Measurements from ENCODE around the gene RAB3GAP2.
A peak's percentile ranks its signal among the peaks of the same experiment; 100 is the strongest.

RAB3GAP2 gene

DNA sequence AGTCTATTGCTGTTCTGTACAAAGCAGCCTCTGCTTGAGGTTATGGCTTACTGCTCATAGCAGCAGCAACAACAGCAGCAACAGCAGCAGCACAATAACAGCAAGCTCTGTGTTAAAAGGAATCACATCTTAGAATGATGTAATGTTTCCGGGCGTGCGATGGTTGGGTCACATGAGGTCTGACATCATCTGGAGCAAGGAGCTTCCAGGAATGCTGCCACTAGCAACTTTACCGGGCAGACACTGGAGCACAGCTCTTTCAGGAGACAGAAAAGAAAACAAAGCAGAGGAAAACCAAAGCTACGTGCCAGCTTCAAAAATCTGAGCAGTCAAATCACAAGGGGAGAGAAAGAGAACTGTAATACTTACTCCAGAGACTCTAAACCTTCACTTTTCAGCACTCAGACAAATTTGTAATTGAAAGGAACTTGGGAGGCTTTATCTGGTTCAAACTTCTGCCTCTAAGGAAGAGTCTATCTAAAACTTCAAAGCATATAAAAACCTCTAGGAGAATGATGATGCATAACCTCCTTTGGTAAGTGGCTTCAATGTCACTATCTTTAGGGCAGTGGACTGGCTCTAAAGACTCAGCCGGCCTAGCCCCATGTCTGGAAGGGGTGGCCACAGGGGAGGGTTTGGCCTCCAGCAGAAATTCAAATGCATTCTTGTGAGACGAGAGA lies 28.3 kb upstream of the RAB3GAP2 start:
- in situ Hi-C loops (cut with HindIII; ENCODE audit: low pct_unique_long_range_greater_than_20kb, low sequenced_read_pairs): no loop called here
- peak; percentile 31 to 84 for DNase-seq (ENCODE audit: low read depth in 1 of 2, low spot score in 1 of 2)
- no peak for TF ChIP-seq JUND (IDR thresholded peaks at IDR 0.05; ENCODE audit: low read depth)

DNA sequence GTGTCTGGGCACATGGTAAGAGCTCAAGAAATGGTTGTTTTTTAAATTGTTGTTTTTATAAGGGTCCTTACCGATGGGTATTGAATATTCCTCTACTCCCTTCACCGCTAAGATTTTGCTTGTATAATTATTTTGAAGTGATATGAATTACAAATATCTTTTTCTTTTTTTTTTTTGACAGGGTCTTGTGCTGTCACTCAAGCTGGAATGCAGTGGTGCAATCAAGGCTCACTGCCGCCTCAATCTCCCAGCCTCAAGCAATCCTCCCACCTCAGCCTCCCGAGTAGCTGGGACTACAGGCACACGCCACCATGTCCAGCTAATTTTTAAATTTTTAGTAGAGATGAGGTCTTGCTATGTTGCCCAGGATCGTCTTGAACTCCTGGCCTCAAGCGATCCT lies 27.1 kb upstream of the RAB3GAP2 start:
- in situ Hi-C loops (cut with HindIII; ENCODE audit: low pct_unique_long_range_greater_than_20kb, low sequenced_read_pairs): no loop called here
- no peak for TF ChIP-seq JUND (IDR thresholded peaks at IDR 0.05; ENCODE audit: low read depth)
- DNase-seq (ENCODE audit: low read depth in 1 of 2, low spot score in 1 of 2): no peak

DNA sequence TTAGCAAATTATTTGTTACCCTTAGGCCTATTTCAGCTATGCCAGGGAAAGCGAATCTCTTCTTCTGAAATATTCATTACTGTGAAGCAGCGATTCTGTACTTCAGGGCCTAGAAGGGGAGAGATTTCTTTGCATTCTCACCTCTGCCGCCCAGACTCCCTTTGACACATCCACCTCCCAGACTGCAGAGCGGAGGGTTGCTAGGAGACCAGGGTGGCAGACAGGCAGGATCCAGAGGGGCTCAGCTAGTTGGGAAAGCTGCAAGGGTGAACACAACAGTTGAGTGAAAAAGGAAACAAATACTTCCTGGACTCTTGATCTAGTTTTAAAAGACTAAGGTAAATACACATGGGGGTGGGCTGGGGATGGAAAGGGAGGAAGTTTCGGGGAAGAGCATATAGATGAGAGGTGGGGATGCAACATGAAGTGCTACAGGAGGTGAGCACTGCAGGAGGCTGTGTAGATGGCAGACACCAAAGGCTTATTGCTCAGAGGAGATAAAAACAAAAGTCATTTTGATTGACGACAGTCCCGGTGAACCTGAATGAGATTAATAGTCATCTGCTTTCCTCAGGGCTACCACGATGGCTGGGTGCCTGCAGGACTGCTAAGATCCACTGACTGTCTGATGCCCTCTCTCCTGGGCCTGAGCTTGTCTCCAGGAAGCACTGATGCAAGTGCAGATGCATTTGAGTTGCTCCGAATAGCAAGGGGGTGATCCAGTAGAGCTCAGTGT lies 26.4 kb upstream of the RAB3GAP2 start:
- in situ Hi-C loops (cut with HindIII; ENCODE audit: low pct_unique_long_range_greater_than_20kb, low sequenced_read_pairs): no loop called here
- no peak for TF ChIP-seq JUND (IDR thresholded peaks at IDR 0.05; ENCODE audit: low read depth)
- DNase-seq (ENCODE audit: low read depth in 1 of 2, low spot score in 1 of 2): no peak

DNA sequence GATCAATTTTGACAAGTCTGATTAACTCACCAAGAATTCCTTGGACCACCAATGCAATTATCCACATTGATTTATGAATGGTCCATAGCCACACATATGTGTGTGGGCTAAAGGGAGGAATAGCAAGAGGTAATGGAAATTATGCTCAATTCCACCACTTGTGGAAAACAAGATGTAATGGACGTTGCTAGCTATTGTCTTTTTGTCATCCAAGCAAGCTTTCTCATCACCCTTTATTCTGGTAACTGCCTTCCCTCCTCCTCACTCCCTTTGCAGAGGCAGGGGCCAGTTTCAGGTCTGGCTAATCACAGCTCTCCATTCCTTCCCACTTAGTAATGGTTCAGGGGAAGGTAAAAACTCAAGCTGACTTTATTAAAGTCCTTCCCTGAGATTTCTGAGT lies 24.7 kb upstream of the RAB3GAP2 start:
- in situ Hi-C loops (cut with HindIII; ENCODE audit: low pct_unique_long_range_greater_than_20kb, low sequenced_read_pairs): no loop called here
- no peak for DNase-seq (ENCODE audit: low read depth in 1 of 2, low spot score in 1 of 2)
- no peak for TF ChIP-seq JUND (IDR thresholded peaks at IDR 0.05; ENCODE audit: low read depth)

DNA sequence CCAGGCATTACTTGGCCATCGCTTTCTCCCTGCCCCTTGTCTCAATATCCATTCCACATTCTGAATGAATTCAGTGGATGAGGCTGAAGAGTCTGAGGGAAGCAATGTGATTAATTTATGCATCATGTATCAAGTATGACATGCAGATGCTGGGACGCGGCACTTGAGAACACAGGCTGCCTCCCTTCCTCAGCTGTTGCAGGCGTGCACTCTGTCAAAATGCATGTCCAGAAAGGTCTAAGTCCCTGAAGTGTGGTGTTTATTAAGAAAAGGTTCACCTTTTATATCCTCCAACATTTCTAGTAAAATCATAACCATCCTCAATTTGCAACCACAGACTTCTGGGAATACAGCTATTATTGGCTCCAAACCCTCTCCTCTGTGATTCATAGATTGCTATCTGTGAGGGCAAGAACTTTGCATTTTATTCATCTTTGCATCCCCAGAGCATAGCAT lies 22.6 kb upstream of the RAB3GAP2 start:
- in situ Hi-C loops (cut with HindIII; ENCODE audit: low pct_unique_long_range_greater_than_20kb, low sequenced_read_pairs): no loop called here
- no peak for TF ChIP-seq JUND (IDR thresholded peaks at IDR 0.05; ENCODE audit: low read depth)
- DNase-seq (ENCODE audit: low read depth in 1 of 2, low spot score in 1 of 2): no peak

DNA sequence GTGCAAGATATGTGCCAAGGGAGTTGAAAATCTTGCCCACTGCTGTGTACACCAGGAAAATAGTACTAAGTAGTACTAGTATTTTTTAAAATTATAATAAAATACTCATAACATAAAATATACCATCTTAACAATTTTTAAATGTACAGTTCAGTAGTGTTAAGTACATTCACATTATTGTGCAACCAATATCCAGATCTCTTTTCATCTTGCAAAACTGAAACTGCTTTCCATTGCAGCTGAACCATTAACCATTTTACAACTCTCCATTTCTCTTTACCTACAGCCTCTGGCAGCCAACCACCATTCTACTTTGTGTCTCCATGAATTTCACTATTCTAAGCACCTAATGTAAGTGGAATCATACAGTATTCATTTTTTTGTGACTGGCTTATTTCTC lies 19.3 kb upstream of the RAB3GAP2 start:
- no peak for DNase-seq (ENCODE audit: low read depth in 1 of 2, low spot score in 1 of 2)
- TF ChIP-seq JUND (IDR thresholded peaks at IDR 0.05; ENCODE audit: low read depth): no peak
- in situ Hi-C loops (cut with HindIII; ENCODE audit: low pct_unique_long_range_greater_than_20kb, low sequenced_read_pairs): no loop called here

DNA sequence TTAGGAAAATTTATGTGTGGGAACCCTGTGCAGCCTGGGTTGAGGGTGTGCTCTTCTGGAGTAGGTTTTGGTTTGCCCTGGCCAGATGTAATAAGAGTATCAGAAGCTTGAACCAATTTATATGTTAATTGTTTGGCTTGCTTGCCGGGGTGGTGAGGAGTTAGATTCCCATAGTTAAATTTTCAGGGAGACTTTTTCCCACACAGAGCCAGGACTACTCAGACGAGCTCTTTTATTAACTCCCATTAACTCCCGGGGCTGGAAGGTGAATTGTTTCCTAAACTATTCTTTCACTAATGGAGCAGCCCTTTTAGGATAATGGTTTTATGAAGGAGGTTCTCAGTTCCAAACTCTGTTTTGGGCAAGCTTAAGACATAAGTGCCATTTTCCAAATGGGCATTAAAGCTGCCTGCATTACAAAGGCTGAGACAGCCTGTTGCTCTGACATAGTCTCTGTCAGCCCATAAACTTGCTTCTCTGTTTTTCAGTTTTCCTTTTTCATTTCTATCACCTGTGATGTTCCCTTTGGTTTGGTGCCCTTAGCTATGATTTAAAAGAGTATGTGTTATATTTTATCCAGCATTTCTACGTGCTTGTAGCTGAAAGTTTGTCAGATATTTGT lies 18.0 kb upstream of the RAB3GAP2 start:
- no peak for TF ChIP-seq JUND (IDR thresholded peaks at IDR 0.05; ENCODE audit: low read depth)
- no peak for DNase-seq (ENCODE audit: low read depth in 1 of 2, low spot score in 1 of 2)
- in situ Hi-C loops (cut with HindIII; ENCODE audit: low pct_unique_long_range_greater_than_20kb, low sequenced_read_pairs): no loop called here

DNA sequence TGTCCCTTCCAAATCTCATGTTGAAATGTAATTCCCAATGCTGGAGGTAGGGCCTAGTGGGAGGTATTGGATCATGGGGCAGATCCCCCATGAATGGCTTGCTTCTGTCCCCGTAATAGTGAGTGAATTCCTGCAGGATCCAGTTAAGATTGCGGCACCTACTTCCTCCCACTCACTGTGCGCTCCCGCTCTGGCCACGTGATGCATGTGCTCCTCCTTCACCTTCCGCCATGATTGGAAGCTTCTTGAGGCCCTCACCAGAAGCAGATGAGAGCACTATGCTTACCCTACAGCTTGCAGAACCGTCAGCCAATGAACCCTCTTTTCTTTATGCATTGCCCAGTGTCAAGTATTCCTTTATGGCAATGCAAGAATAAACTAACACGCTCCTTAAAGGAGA lies 14.9 kb upstream of the RAB3GAP2 start:
- TF ChIP-seq JUND (IDR thresholded peaks at IDR 0.05; ENCODE audit: low read depth): no peak
- in situ Hi-C loops (cut with HindIII; ENCODE audit: low pct_unique_long_range_greater_than_20kb, low sequenced_read_pairs): no loop called here
- no peak for DNase-seq (ENCODE audit: low read depth in 1 of 2, low spot score in 1 of 2)

DNA sequence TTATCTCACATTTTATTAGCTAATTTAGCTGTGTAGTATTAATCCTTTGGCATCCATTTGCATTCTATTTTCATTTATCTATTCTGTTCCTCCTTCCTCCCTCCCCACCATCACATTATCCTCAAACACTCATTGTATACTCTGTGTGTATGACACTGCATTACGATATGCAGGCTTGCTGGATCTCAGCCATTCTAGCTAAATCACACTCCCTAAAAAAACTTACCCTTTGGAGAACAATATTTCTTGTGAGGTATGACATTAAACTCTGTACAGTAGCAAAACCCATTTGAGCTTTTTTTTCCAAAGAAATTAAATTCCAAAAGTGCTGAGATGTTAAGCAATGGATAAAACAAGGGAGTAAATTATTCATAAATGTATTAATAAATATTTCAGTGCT lies 11.4 kb upstream of the RAB3GAP2 start:
- DNase-seq (ENCODE audit: low read depth in 1 of 2, low spot score in 1 of 2): no peak
- in situ Hi-C loops (cut with HindIII; ENCODE audit: low pct_unique_long_range_greater_than_20kb, low sequenced_read_pairs): no loop called here

DNA sequence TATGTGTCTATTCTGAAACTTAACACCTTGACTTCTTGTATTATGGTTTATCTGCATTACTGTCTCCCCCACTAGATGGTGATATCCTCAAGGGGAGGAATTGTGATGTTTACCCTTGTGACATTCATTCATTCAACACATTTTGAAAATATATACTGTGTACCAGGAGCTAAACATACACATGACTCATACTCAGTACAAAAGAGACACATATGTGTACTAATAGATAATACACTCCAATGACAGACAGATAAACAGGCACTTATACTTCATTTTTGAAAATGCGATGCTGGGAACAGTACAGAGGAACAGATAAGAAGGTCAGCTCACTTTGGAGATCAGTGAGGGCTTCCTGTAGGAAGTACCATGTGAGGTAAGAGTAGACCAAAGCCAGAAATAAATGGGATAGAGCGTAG lies 8.9 kb upstream of the RAB3GAP2 start:
- in situ Hi-C loops (cut with HindIII; ENCODE audit: low pct_unique_long_range_greater_than_20kb, low sequenced_read_pairs): no loop called here
- peak in 1 of 2 experiments; percentile 61 for DNase-seq (ENCODE audit: low read depth in 1 of 2, low spot score in 1 of 2)
- no peak for TF ChIP-seq JUND (IDR thresholded peaks at IDR 0.05; ENCODE audit: low read depth)

More for the DNA sequence above, 11.4 kb upstream of the RAB3GAP2 start:
- TF ChIP-seq JUND (IDR thresholded peaks at IDR 0.05; ENCODE audit: low read depth): no peak

DNA sequence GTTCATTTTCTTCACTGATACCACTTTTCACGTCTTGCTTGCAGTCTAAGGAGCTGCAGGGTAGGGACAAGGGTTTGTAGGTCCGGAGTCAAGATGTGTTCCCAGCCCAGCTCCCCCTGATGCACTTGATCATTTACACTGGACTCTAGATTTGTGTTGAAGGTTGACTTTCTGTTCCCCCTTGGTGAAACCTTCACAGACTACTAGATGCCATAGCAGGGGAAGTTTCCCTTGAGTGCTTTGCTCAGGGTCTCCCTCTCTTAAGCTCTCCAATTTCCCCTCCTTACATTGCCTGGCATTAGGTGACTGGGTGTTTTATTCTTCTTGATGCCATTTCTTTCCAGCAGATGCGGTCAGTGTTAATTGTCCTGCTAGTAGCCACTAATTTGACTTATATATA lies 8.0 kb upstream of the RAB3GAP2 start:
- in situ Hi-C loops (cut with HindIII; ENCODE audit: low pct_unique_long_range_greater_than_20kb, low sequenced_read_pairs): no loop called here
- DNase-seq (ENCODE audit: low read depth in 1 of 2, low spot score in 1 of 2): no peak

DNA sequence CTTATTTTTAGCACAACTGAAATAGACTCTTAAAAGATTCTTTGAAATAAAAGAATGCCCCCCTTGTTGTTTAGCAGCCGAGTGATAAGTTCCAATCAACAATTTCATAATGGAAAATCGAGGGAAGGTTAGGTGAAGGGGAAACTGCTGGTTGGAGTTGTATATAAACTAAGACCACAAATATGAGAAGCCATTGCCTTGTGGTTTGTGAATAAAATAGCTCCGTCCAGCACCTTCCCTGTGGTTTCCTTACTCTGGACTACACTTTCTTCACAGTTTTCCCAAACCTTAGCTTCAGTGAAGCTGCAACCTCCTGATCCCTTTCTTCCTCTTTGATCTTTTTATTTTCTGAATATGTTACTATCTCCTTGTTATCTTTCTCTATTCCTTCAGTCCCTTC lies 6.7 kb upstream of the RAB3GAP2 start:
- in situ Hi-C loops (cut with HindIII; ENCODE audit: low pct_unique_long_range_greater_than_20kb, low sequenced_read_pairs): no loop called here
- TF ChIP-seq JUND (IDR thresholded peaks at IDR 0.05; ENCODE audit: low read depth): no peak
- DNase-seq (ENCODE audit: low read depth in 1 of 2, low spot score in 1 of 2): no peak

More for the DNA sequence above, 8.0 kb upstream of the RAB3GAP2 start:
- no peak for TF ChIP-seq JUND (IDR thresholded peaks at IDR 0.05; ENCODE audit: low read depth)

DNA sequence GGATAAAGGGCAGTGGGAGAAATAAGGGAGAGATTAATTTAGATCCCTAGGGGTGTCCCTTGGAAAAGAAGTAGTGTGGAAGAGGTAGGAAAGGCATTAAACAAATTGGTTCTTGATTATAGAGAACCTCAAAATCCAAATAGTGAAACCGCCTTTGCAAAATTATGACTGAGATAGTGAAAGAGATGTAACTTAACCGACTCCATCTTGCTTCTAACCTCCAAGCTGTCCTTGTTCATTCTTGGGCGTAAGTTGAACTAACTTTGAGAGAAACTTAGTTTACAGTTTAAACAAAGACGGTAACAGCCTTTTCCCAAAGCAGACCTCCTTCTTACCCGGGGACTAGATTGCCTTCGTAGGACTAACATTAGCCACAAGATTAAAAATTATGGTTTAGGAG lies 3.2 kb upstream of the RAB3GAP2 start:
- DNase-seq (ENCODE audit: low read depth in 1 of 2, low spot score in 1 of 2): no peak
- TF ChIP-seq JUND (IDR thresholded peaks at IDR 0.05; ENCODE audit: low read depth): no peak
- in situ Hi-C loops (cut with HindIII; ENCODE audit: low pct_unique_long_range_greater_than_20kb, low sequenced_read_pairs): no loop called here
